HepG2 (cell line): ENCODE results near the gene RFC1. TPM values are rescaled to one million over a fixed set of nuclear protein-coding genes. Genes with fewer than 3 reads are reported as not detected.
A peak's percentile ranks its signal among the peaks of the same experiment; 100 is the strongest.

ENCODE experiments used
- ATAC-seq: fragments of 200-7000 bp; cut with Tn5 transposase; 3 replicates; pipeline ENCODE4 v1.9.1; 2020; ENCODE audit warnings: mild to moderate bottlenecking, moderate library complexity
- BruUV-seq: library from RNA; stranded (reverse); fragments of 400-500 nt; replicated peaks from 2 replicates; lab custom pipeline; 2021; lab: Mats Ljungman, UMichigan
- CTCF ChIA-PET: fragments of 300-600 bp; formaldehyde crosslinking; extraction: SDS; loops from one replicate; lab custom pipeline; 2021; ENCODE audit warnings: low total read pairs, inconsistent platforms, low intra/inter-chr PET ratio; lab: Yijun Ruan, JAX
- POLR2A ChIA-PET: fragments of 350-600 bp; sonication (Branson Sonifier 250); formaldehyde crosslinking; loops from one replicate; lab custom pipeline; 2020; ENCODE audit warnings: antibody characterized with exemption, inconsistent platforms; lab: Yijun Ruan, JAX
- DNase-seq: peaks from one replicate; pipeline ENCODE4 v3.0.0-alpha.2; 2015; ENCODE audit warnings: low spot score
- FAIRE-seq: peaks from 3 replicates; lab custom pipeline; 2011; peaks lifted over from hg19 to GRCh38; lab: Jason Lieb, UNC
- H2AFZ ChIP-seq: one replicate; pipeline ENCODE4 v1.6.1; 2011; ENCODE audit warnings: low read length, inconsistent platforms
- H3K27ac ChIP-seq: fragments of 300-600 bp; 3 replicates; pipeline ENCODE4 v1.8.0; 2011; ENCODE audit warnings: mixed run types, mild to moderate bottlenecking, mixed read lengths, low read length, inconsistent platforms; ENCODE audit not compliant: insufficient read depth; ENCODE audit errors: extremely low read length
- H3K27me3 ChIP-seq, 2 experiments: fragments of 200-600 bp in 1 of 2; 2 replicates in 1 of 2; 3 replicates in 1 of 2; pipeline versions ENCODE4 v1.6.0 to v1.8.0; 2011; ENCODE audit warnings: low read length in 2 of 2, mild to moderate bottlenecking in 2 of 2, moderate library complexity in 2 of 2, inconsistent platforms in 1 of 2; ENCODE audit not compliant: insufficient read depth in 2 of 2, control insufficient read depth in 1 of 2
- H3K36me3 ChIP-seq, 2 experiments: fragments of 200-600 bp in 1 of 2; replicated peaks in 1 of 2; 2 replicates in 1 of 2; 3 replicates in 1 of 2; pipeline versions ENCODE4 v1.5.1 to v1.8.0; 2011; ENCODE audit warnings: low read length in 2 of 2, inconsistent platforms in 1 of 2; ENCODE audit not compliant: insufficient read depth in 2 of 2, control insufficient read depth in 1 of 2
- H3K4me1 ChIP-seq: 2 replicates; pipeline ENCODE4 v1.5.1; 2012; ENCODE audit warnings: low read length, inconsistent platforms; ENCODE audit not compliant: insufficient read depth
- H3K4me2 ChIP-seq: 2 replicates; pipeline ENCODE4 v1.6.0; 2011; ENCODE audit warnings: low read depth, low read length, inconsistent platforms
- H3K4me3 ChIP-seq, 3 experiments: fragments of 200-600 bp in 1 of 3; sonication (generic), shearing (Covaris generic) in 1 of 3; replicated peaks in 1 of 3; 2 replicates each; pipeline ENCODE4 v1.5.1; 2011 to 2016; ENCODE audit warnings: low read length in 3 of 3, inconsistent platforms in 2 of 3, low read depth in 2 of 3, mild to moderate bottlenecking in 2 of 3, control low read depth in 1 of 3, mixed read lengths in 1 of 3; ENCODE audit not compliant: insufficient read depth in 1 of 3
- H3K79me2 ChIP-seq: one replicate; pipeline ENCODE4 v1.6.1; 2011; ENCODE audit warnings: low read length, inconsistent platforms; ENCODE audit not compliant: insufficient read depth
- H3K9ac ChIP-seq: 2 replicates; pipeline ENCODE4 v1.6.0; 2011; ENCODE audit warnings: mild to moderate bottlenecking, low read depth, low read length, inconsistent platforms; ENCODE audit not compliant: insufficient read depth
- H3K9me3 ChIP-seq: 2 replicates; pipeline ENCODE4 v1.5.1; 2012; ENCODE audit warnings: mild to moderate bottlenecking, low read length
- H4K20me1 ChIP-seq: 2 replicates; pipeline ENCODE4 v1.6.0; 2011; ENCODE audit warnings: inconsistent platforms, mild to moderate bottlenecking, low read length, moderate library complexity; ENCODE audit not compliant: insufficient read depth
- DPF2 ChIP-seq: sonication (generic); formaldehyde crosslinking; IDR thresholded peaks from 2 replicates; pipeline ENCODE4 v1.4.0; 2020; ENCODE audit warnings: mild to moderate bottlenecking, low read depth, missing genetic modification reagents, borderline replicate concordance
- FOSL2 ChIP-seq: sonication (generic); formaldehyde crosslinking; IDR thresholded peaks from 2 replicates; pipeline ENCODE4 v1.4.0; 2020; ENCODE audit warnings: missing genetic modification reagents
- ZBTB3 ChIP-seq: sonication (generic); formaldehyde crosslinking; IDR thresholded peaks from 2 replicates; pipeline ENCODE4 v1.4.0; 2020; ENCODE audit warnings: low read depth, mild to moderate bottlenecking, moderate library complexity, missing genetic modification reagents, borderline replicate concordance
- ZNF121 ChIP-seq: sonication (generic); formaldehyde crosslinking; IDR thresholded peaks from 2 replicates; pipeline ENCODE4 v1.5.0; 2020; ENCODE audit warnings: mild to moderate bottlenecking, missing genetic modification reagents
- ZNF446 ChIP-seq: sonication (generic); formaldehyde crosslinking; IDR thresholded peaks from 2 replicates; pipeline ENCODE4 v1.5.0; 2020; ENCODE audit warnings: mild to moderate bottlenecking, missing genetic modification reagents
- whole genome bisulfite sequencing: methylation state at CpG from one replicate; pipeline ENCODE4 v1.1.6; 2017; ENCODE audit warnings: low lambda C conversion rate; 5-methylcytosine and 5-hydroxymethylcytosine counted together
- in situ Hi-C: cut with HindIII; loops from 2 replicates; pipeline ENCODE4 v1.10.0; 2017; ENCODE audit warnings: low pct_unique_long_range_greater_than_20kb; ENCODE audit not compliant: extremely low pct_ligation_motif_present
- intact Hi-C: fragments of 100-400 bp; cut with micrococcal nuclease; formaldehyde crosslinking; loops from one replicate; pipeline ENCODE4 v1.10.0; 2022; ENCODE audit not compliant: unreplicated experiment
- polyA plus RNA-seq, 8 experiments: library from polyadenylated mRNA; depleted of rRNA in 3 of 8; stranded (reverse) in 7 of 8; unstranded in 1 of 8; fragments of >200 nt; fragmentation: Illumina TruSeq in 4 of 8; extraction: Trizol in 4 of 8; gene quantifications; 2 replicates each; pipeline versions ENCODE4 v1.2.1 to v1.2.3, GENCODE V29; 2011 to 2016; ENCODE audit warnings: low read depth in 4 of 8, missing spikeins in 1 of 8, mixed read lengths in 1 of 8; ENCODE audit not compliant: insufficient read depth in 1 of 8
- total RNA-seq, 5 experiments: library from RNA; depleted of rRNA; stranded (reverse); fragments of >200 nt; fragmentation: Illumina TruSeq; extraction: Trizol; gene quantifications; 2 replicates each; pipeline ENCODE4 v1.2.3, GENCODE V29; 2016; ENCODE audit warnings: low read depth in 1 of 5
- TF ChIP-seq, protein P1 (sequence below): sonication (generic); formaldehyde crosslinking; IDR thresholded peaks from 2 replicates; pipeline ENCODE4 v1.4.0; 2020; ENCODE audit warnings: missing genetic modification reagents
- TF ChIP-seq, protein P2 (sequence below): sonication (generic); formaldehyde crosslinking; IDR thresholded peaks from 2 replicates; pipeline ENCODE4 v1.8.0; 2022; ENCODE audit warnings: missing genetic modification reagents, mild to moderate bottlenecking, inconsistent platforms, borderline replicate concordance
- TF ChIP-seq, protein P3 (sequence below): sonication (generic); formaldehyde crosslinking; IDR thresholded peaks from 2 replicates; pipeline ENCODE4 v1.4.0; 2020; ENCODE audit warnings: mild to moderate bottlenecking, missing genetic modification reagents

The RFC1 gene
- total and polyA plus RNA-seq, 2 of the 13 experiments (the other 11 are each of a cell fraction or from before 2014, with no cell fraction given), result 15.9 to 78.8 TPM

DNA sequence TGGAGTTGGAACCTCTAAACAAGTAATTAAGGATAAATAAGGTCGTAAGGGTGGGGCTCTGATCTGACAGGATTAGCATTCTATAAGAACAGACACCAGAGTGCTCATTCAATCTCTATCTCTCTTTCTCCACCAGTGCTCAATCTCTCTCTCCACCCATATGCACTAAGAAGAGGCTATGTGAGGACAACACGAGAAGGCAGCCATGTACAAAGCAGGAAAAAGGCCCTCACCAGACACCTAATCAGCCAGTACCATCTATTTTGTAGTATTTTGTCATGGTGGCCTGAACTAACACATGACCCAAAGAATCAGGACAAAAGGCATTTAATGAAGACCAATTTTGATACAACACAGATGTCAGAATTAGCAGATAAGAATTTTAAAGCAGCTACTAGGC lies 16.8 kb downstream of the RFC1 start (continued):
- TF ChIP-seq ZNF446 (CRISPR knock-in tag) (no peak), DPF2 (CRISPR knock-in tag) (no peak)
- TF ChIP-seq, protein P1, sequence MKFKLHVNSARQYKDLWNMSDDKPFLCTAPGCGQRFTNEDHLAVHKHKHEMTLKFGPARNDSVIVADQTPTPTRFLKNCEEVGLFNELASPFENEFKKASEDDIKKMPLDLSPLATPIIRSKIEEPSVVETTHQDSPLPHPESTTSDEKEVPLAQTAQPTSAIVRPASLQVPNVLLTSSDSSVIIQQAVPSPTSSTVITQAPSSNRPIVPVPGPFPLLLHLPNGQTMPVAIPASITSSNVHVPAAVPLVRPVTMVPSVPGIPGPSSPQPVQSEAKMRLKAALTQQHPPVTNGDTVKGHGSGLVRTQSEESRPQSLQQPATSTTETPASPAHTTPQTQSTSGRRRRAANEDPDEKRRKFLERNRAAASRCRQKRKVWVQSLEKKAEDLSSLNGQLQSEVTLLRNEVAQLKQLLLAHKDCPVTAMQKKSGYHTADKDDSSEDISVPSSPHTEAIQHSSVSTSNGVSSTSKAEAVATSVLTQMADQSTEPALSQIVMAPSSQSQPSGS, result no peak
- TF ChIP-seq, protein P2, sequence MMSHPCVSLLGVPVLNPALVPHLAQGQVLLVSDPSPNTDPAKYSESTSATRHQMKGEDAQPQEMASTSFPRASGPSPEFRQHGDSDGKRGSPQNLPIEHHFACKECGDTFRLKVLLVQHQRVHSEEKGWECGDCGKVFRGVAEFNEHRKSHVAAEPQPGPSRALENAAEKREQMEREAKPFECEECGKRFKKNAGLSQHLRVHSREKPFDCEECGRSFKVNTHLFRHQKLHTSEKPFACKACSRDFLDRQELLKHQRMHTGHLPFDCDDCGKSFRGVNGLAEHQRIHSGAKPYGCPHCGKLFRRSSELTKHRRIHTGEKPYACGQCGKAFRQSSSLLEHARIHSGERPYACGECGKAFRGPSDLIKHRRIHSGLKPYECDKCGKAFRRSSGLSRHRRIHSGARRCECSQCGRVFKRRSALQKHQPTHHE (CRISPR knock-in tag), result no peak

DNA sequence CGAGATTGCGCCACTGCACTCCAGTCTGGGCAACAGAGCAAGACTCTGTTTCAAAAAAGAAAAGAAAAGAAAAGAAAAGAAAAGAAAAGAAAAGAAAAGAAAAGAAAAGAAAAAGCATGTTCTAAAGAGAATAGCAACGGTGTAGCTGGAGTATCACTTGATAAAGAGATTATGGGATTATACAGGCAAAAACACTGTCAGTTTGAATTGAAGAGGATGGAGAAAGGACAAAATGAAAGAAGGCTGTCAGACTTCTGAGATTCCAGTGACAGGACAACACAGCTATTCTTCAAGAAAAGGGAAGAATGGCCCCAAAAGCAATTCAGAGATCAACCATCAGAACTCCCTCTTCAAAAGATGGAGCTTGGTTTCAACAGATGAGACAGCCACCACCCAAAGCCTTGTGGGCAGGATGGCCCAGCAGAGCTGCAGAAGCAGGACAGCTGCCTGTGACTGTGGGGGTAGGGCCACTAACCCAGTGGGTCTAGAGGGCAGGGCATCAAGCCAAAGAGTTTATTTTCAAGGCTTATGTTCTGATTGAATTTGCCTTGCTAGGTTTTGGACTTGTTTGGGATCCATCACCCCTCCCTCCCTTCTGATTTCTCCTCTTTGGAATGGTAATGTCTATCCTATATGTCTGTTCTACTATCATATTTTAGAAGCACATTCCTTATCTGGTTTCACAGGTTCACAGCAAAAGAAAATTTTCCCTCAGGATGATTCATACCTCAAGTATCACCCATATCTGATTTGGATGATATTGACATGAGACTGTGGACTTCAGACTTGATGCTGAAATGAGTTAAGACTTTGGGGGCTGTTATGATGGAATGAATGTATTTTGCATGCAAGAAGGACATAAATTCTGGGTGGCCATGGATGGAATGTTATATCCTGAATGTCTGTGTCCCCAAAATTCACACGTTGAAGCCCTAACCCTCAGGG lies 17.5 kb downstream of the RFC1 start:
- no peak for FAIRE-seq
- Histone ChIP-seq H3K36me3 (peaks cover 5 to 33% of the 10 kb centered on the region in 2 experiments; a peak in 4 of 5 replicates), H3K79me2 (peaks cover 75% of the 10 kb centered on the region), H3K9me3 (no peaks in the 10 kb centered on the region), H3K4me1 (peaks cover 39% of the 10 kb centered on the region), H3K27me3 (no peaks in the 10 kb centered on the region), H3K27ac (no peak overlapping the region), H3K4me2 (no peak overlapping the region), H2AFZ (no peak overlapping the region), H3K4me3 (no peak overlapping the region), H3K9ac (no peak overlapping the region), H4K20me1 (no peaks in the 10 kb centered on the region)
- POLR2A ChIA-PET, result interaction anchor here (1.0 to 2.0 kb wide), 3 partner anchors 16 to 110 kb away, joined by 3 to 6 read pairs (median 5); partner anchors contain the start of genes LIAS, RFC1 and RPL9
- CTCF ChIA-PET, result no interaction called here
- in situ Hi-C loops (no loop called here), intact Hi-C loops (no loop called here)
- TF ChIP-seq ZNF121 (CRISPR knock-in tag) (0 out of 2 replicates have a peak, but pooled peaks have one; percentile 4), ZBTB3 (CRISPR knock-in tag) (no peak), FOSL2 (peak; percentile 13; the same call in 1 of the 2 replicates)
- TF ChIP-seq, protein P3, sequence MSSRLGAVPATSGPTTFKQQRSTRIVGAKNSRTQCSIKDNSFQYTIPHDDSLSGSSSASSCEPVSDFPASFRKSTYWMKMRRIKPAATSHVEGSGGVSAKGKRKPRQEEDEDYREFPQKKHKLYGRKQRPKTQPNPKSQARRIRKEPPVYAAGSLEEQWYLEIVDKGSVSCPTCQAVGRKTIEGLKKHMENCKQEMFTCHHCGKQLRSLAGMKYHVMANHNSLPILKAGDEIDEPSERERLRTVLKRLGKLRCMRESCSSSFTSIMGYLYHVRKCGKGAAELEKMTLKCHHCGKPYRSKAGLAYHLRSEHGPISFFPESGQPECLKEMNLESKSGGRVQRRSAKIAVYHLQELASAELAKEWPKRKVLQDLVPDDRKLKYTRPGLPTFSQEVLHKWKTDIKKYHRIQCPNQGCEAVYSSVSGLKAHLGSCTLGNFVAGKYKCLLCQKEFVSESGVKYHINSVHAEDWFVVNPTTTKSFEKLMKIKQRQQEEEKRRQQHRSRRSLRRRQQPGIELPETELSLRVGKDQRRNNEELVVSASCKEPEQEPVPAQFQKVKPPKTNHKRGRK (CRISPR knock-in tag), result 0 out of 2 replicates have a peak, but pooled peaks have one; percentile 40
- ATAC-seq, result peak; percentile 51; the same call in 1 of the 3 replicates
- TSS peak; percentile 30 for BruUV-seq
- peak; percentile 41 for DNase-seq
- 98% methylated on average over 4 of the region's 4 CpGs for WGBS
